Suppressor macrophage treated with lipopolysaccharide for 4 hours (primary cell): Measurements from ENCODE around the gene ANKRD13B.

Experiments
- DNase-seq: peaks from one replicate; pipeline ENCODE4 v3.0.0-alpha.2; 2020

ANKRD13B gene

GRCh38 chr17:29583324-29584248, 9.3 kb upstream of the ANKRD13B start:
- no peak for DNase-seq

DNA sequence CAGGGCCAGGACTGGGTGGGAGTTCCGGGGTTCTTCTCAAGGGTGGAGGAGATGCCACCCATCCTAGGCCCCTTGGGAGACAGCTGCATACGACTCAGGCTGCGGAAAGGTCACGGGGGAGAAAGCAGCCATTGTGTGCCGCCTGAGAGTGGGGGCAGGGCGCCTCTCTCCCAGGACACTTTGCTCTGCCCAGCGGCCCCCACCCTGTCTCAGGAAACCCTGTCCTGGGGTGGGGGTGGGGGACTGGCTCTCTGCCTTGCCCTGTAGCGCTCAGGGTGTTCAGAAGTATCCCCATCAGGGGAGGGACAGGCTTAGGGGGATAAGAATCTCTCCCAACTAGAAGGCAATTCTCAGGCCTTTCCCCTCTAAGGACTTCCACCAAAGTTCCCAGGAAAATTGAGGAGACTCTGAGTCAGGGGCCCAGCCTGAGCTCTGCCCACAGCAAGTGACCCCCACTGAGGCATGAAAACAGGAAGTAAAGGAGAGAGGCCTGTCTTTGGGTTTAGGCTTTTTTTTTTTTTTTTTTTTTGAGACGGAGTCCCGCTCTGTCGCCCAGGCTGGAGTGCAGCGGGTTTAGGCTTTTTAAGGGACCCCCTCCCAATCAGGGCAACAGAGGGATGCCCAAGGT, 8.4 kb upstream of the ANKRD13B start:
- DNase-seq = no peak

DNA sequence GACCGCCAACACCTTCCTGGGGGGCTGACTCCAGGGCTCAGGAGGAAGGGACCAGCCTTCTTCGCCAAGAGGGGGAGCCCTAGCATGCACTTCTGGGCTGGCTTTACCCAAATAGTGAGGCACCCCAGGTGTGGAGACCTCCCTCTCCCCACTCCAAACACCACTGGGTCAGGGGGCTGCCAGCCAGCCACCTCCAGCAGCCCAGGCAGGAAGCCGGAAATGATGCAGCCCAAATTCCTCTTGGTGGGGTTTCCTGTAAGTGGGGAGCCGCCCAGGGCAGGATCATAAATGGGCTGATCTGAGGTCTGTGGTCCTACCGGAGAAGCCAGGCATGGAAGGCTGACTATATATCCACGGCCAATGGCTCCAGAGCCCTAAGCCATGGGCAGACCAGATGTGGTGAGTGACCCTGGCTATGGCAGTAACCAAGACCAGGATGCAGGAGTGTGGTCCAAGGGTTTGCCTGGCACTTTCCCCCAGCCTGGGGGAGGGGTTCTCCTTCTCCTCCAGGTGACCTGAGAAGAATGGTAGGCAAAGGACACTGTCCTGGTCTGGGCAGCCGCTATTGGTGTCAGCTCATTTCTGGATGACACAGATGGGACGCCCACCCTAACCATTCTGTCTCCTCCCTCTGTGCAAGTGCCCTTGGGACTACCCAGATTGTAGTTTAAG, 7.7 kb upstream of the ANKRD13B start:
- no peak for DNase-seq

DNA sequence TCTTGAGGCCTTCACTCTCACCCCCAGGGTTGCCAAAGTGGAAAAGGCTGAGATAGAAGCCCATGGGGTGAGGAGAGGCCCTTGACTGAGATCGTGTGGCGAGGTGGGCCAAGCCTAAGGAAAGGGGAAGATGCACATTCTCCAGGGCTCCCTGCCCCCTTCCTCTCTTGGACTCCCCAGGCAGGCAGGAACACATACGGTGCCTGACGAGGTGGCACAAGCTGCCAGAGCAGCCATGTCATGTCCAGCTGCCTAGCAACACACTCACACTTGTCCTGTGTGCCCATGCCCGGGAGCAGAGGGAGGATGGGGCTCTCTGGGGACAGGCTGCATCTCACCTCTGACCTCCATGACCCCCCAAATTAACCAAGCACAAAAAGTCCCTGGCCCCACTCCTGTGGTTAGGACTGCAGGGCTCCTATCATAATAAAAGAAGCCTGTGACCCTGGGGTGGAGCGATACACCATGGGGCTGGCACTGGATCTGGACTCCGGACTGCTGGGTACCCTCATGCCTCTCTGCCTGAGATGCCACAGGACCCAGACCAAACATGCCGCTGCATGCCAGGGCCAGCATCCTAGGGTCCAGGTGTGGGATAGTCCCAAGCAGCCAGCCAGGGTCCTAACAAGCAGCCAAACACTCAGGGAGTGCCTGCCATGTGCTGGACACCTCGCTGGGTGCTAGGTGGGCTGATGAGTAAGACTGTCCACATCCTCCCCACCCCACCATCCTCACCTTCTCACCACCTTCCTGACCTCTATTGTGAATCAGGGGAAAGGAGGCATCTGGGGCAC, 6.1 kb upstream of the ANKRD13B start:
- no peak for DNase-seq

DNA sequence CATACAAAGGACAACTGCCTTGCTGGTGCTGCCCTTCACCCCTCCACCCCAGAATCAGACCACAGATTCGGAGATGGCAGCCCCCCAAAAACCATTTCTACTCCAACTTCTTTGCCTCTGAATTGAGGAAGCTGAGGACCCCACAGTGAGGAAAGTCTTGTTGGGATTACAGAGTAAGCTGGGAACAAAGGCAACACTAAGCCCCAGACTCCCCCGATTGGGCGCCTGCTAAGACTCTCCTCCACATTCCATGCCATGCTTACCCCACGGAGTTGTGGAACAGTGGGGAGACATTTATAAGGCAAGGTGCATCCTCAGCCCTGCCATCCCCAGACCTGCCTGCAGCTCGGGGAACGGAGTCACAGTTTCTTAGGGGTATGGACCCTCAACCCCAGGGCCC, 5.3 kb upstream of the ANKRD13B start:
- no peak for DNase-seq

- peak; percentile 33 for DNase-seq
Observed at GRCh38 chr17:29588017-29588561, 4.8 kb upstream of the ANKRD13B start.

DNA sequence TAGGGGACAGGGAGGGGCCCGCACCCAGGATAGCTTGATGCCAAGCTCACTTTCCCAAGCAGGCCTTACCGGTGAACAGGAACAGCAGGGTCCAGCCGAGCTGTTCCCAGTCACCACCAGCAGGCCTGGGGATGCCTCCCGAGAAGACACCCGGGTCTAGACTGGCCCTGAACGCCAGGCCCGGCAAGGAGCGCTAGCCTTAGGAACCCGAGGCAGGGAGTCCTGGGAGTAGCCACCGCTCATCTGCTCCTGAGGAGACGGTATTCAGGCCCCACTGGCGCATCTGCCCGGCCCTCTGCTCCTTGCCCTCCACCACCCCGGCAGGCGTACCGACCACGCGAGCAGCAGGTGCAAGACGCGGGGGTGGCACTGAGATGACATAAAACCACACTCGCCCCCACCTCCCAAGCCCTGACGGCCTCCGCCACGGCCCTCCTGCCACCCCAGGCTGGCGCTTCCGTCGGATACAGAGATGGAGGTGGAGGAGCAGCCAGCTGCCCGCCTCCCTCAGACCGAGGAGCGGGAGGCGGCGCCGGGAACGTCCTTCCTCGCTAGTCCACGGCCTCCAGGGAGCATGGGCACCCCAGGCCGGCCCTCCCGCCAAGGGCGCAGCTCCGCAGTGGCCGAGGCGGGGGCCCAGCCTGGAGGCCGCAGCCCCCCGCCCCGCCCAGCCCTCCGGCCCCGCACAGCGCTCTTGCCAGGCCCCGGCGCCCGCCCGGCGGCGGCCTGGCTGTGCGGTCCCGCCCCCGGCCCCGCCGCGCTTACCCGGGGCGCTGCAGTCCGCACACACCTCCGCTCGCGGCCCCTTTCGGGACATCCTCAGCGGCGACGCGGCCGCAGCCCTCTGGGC, 4.1 kb upstream of the ANKRD13B start:
- no peak for DNase-seq

GRCh38 chr17:29589524-29590410, 3.2 kb upstream of the ANKRD13B start, which contains the start of gene GIT1:
Gene GIT1 (minus strand): TSS chr17:29589648. CDS start chr17:29589378, 270 bp downstream.
- DNase-seq = peak; percentile 95

GRCh38 chr17:29590411-29591145, 2.4 kb upstream of the ANKRD13B start:
- no peak for DNase-seq

DNA sequence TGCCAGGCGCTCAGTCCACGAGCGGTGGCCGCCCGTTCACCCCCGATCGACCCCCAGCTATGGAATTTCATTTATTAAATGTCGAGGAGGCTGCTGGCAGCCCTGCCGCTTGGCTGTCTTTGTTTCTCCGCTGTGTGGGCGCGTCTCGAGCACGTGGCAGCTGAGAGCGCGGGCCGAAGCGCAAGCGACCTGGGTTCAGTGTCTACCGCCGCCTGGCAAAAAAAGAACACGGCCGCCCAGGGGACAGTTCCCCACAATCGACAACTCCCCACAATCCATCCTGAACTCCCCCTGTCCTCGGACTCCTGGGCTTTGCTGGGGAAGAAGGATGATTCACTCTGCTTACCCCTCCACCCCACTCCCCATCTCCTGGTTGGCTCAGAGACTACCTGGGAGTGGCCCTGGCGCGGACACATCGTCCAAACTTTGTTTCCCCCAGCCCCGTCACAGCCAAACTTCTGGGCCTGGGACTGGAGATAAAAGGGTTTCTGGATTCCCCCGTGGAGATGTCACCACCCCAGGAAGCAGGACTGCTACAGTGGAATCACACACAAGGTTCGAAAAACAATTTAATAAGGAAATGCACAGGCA, 1.7 kb upstream of the ANKRD13B start:
- no peak for DNase-seq

DNA sequence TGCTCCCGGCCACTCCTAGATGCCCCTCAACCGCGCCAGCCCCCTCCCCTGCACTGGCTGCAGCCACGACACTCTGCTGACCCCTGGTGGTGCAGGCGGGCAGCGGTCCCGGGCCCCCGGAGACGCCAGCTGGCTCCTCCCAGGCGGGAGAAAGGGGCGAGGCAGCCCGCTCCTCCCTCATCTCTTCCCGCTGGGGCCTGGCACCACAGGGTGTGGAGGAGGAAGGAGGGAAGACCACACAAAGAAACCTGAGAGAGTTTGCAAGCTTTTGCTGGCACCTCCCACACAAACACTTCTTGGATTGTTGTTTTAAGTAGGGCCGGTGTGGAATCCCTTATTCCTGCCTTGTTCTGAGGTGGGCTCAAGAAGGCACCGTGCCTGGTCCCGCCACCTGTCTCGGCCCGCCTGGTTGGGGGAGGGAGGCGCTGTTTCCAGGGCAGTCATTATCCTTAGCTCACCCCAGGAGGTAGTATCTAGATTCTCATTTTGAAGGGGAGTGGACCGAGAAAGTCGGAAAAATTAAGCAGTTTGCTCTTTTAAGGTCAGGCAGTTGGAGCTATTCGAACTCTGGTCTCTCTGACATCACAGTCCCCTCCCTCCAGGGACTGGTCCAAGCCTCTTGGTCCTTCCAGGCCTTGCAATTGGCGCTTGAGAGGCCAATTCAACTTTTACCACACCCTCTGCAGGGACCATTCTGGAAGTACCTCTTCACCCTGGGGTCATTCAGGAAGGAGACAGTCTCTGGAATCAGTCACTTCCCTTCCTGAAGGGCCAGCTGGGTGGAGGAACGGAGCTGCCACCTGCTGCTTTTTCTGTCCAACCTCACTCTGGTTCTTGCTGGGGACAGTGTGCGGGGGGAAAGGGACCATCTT, 959 bp upstream of the ANKRD13B start:
- DNase-seq = peak; percentile 78

- DNase-seq = no peak
Observed at GRCh38 chr17:29593591-29594518, 923 bp downstream of the ANKRD13B start.

DNA sequence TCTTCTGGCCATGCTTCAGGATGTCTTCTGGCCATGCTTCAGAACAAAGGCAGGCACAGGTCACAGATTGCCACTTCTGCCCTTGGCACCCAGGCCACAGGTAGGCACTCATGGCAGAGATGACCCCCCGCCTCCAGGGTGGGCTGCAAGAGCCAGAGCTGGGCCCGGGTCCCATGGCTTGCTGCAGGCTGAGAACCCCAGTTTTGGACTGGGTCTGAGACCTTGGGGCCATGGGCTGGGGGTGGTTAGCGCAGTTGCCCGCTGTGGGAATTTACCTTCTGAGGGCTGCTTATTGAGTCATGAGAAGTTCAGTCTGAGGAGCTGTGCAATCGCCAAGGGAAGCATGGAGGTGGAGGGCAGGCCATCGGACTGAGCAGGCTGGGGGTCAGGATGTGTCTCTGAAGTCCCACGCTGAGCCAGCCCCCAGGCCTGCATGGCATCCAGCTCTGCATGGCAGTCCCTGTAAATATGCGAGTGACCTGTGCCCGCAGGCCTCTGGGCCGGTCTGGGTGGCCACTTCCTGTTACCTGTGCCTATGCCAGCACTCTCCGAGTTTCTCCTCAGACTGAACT, 1.7 kb downstream of the ANKRD13B start:
- DNase-seq = no peak

DNA sequence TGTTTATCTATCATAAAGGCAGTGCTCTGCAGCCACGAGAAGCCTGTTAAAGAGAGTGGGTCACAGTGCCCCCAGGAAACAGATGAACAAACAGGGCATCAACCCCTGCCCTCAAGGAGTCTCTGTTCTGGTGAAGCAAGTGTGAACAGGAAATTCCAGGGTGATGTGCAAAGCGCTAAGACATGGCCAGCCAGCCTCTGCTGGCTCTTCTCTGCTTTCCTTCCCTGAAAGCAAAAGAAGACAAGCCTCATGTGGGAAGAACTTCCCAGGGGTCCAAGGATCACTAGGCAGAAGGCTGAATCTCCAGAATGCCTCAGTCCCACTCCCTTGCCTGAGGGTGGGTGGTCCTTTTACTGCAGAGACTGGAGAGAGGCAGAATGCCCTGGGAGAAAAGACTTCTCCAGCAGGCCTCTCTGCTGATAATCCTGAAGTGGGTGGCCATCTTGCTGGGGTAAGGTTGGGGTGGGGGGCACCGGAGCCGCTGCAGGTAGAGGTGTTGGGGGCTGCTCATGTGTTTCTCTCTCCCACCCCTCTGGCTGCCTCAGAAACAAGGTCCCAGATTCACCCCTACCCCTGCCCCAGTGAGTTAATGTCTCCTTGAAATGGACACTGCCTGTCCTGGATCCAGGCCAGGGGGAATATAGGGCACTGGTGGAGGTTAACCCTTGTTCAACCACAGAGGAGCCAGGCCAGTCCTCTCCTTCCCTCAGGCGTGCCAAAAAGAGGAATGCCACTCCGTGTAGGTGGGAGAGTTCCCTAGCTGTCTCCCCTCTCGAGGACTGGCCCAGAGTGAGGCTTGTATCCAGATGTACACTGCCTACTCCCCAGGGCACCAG, 2.4 kb downstream of the ANKRD13B start:
- no peak for DNase-seq

- DNase-seq = no peak
Observed at GRCh38 chr17:29595943-29596774, 3.2 kb downstream of the ANKRD13B start.
